SU-DHL-6 (cell line): ENCODE results near the gene SMARCD2.

Experiments
- CTCF ChIP-seq: fragments of 200-600 bp; sonication (generic); IDR thresholded peaks from one replicate; pipeline ENCODE4 v1.5.1; 2017; ENCODE audit warnings: antibody characterized with exemption, mild to moderate bottlenecking, low read length, moderate library complexity; ENCODE audit not compliant: insufficient read depth, poor library complexity, severe bottlenecking
- EZH2phosphoT487 ChIP-seq: fragments of 200-600 bp; sonication (generic), shearing (Covaris generic); conservative IDR thresholded peaks from 2 replicates; pipeline ENCODE4 v1.6.1; 2018; ENCODE audit warnings: mild to moderate bottlenecking, antibody characterized with exemption, low read length, moderate library complexity, mixed read lengths

- TF ChIP-seq CTCF: no peak
- TF ChIP-seq EZH2phosphoT487: no peak
Observed at GRCh38 chr17:63841350-63842172, 924 bp downstream of the SMARCD2 start.
